HG03175 (cell line): ENCODE measurements around the gene SLC12A8.

Experiments
- ATAC-seq: cut with Tn5 transposase; IDR thresholded peaks from one replicate; pipeline ENCODE4 v1.9.1; 2021; ENCODE audit warnings: mild to moderate bottlenecking, moderate library complexity; ENCODE audit not compliant: unreplicated experiment

SLC12A8 gene

DNA sequence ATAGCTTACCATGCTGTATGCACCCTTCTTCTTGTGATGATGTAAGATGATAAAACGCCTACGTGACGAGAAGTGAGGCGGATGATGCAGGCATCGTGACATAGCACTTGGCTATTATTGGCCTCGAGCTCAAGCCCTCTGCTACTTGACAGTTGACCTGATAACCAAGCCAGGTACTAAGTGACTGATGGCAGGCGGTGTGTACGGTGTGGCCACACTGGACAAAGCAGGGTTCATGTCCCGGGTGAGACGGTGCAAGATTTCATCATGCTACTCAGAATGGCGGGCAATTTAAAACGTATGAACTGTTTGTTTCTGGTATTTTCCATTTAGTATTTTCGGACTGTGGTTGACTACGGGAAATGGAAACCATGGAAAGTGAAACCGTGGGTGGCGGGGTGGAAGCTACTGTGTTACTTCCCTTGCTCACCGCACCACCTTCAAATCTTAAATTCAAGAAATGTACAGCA is 57.7 kb downstream of the SLC12A8 start:
- ATAC-seq: peak; percentile 65

DNA sequence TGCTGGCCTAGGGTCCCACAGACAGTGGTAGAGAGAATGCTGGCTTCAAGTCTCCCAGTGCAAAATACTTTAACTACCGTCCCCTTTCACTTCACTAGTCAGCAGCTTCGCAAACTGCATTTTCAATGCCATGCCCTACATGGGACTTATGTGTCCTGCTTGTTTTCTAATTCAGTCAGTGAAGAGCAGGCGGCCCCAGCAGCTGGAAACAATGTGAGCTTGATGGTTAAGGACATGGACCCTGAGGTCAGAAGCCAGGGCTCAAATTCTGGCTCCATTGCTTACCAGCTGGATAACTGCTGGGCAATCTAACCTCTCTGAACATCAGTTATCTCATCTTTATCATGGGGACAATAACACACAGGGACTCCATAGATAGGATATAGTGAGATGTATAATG is 58.4 kb downstream of the SLC12A8 start:
- ATAC-seq: no peak

DNA sequence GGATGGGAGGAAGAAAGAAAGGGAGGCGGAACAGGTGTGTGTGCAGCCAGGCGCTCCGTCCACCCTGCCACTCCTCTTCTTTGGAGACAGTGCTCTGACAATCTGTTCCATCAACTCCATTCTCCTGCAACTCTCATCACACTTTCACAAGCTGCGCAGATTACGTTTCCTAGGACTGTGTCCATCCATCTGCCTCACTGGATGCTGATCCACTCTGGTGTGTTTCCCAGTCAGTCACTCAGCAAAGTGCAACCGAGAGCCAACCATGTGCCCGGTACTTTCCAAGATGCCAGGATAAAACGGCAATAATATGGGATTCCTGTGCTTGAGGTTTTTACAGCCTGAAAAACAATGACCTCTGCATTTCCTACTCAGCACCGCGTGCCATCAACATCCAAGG is 59.6 kb downstream of the SLC12A8 start:
- ATAC-seq: no peak

DNA sequence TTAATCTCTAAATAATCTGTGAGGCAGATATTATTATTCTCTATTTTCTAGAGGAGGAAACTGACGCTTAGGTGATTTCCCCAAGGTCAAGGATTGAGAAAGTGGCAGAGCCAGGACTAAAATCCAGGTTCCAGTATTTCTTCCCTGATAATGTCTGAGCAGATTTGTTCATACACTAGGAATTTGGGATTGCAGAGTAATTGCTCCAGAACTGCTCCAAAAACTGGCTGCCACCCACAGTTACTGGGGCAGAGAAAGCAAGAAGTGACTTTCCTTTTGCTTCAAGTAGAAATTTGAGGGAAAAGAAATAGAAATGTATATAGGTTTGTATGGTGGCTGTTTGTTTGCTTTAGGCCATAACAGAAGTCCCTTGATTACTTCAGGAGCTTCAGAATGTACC is 60.6 kb downstream of the SLC12A8 start:
- no peak for ATAC-seq

DNA sequence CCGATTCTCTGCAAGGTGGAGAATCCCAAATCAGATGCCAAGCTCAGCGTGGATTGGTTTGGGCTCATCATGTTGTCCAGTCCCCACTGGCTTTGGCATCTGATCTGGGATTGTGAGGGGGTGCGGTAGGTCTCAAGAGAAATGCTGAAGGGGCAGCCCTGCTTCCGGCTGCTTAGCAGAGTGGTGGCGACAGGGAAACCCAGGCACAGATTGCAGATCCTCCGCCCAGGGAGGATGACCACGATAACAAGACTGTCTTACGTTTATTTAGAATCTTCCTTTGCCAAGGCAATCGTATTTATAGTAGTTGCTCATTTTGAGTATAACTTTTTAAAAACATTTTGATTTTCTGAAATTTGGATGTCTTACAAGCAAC is 61.1 kb downstream of the SLC12A8 start:
- ATAC-seq: no peak

DNA sequence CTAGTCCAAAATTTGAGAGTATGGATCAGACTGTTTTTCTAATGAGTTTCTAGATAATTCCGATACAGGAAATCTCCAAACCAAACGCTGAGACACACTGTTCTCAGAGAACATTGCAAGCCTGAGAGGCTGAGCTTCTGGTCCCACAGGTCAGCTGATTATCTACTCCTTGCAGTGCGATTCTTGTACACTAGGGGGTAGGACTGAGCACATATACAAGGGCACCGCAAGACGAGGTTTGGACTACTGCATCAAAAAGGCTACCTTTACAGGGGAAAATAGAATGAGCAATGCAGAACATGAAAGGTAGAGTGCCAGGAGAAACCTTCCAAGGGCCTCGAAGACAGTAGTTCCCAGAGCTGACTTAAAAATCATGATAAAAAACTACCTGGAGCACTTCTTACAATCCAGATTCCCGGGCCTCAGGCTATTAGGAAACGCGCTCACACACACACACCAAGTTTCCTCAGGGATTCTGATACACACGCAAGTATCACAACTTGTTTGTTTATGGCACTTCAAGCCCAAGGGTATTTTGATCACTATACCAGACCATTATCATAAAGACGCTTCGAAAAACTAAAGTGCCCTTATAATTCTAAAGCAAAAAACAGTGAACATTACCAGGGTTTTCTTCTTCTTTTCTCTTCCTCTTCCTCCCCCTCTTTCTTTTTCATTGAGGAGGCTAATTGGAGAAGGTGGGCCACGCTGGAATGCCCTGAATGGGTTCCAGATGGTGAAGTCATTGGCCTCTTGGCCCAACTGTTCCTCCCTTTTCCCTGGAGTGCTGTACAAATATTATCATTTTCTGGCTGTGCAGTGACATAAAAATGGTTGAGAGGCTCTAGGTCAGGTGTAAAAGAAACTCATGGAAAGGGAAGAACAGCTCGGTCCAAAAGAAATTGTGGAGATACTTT is 61.8 kb downstream of the SLC12A8 start:
- ATAC-seq: peak; percentile 29

DNA sequence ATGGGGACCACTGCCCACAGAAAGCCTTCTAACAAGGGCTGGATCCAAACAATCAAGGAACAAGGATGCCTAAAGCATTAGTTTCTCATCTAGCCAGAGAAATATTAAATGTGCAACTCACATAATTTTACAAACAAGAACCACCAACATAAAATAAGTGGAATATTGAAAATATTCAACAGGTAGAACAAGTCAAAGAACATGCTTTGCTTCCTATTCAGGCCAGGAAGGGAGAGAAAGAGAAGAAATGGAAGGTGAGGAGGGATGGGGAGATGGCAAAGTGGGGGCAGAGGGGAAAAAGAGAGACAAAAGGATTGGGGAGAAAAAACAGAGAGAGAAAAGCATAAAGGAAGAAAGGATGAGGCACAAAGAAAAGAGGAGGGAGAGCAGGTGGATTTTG is 63.1 kb downstream of the SLC12A8 start:
- no peak for ATAC-seq

DNA sequence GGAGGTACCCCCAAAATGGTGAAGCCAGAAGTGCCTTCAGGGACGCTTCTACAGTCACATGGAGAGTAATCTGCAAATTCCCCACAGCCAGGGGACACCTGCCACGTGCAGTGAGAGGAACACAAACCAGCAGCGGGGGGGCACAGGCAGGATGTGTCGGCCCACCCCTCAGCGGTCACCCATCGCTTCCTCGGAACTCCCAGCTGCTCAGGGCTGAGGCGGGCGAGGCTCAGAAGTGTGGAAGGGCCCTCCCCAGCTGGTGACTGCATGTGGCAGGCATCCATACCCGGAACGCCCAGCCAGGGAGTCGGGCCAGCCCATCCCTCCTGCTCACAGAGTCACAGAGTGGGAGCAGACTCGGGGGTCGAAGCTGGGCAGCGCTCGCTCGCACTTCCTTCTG is 63.7 kb downstream of the SLC12A8 start:
- ATAC-seq: no peak

DNA sequence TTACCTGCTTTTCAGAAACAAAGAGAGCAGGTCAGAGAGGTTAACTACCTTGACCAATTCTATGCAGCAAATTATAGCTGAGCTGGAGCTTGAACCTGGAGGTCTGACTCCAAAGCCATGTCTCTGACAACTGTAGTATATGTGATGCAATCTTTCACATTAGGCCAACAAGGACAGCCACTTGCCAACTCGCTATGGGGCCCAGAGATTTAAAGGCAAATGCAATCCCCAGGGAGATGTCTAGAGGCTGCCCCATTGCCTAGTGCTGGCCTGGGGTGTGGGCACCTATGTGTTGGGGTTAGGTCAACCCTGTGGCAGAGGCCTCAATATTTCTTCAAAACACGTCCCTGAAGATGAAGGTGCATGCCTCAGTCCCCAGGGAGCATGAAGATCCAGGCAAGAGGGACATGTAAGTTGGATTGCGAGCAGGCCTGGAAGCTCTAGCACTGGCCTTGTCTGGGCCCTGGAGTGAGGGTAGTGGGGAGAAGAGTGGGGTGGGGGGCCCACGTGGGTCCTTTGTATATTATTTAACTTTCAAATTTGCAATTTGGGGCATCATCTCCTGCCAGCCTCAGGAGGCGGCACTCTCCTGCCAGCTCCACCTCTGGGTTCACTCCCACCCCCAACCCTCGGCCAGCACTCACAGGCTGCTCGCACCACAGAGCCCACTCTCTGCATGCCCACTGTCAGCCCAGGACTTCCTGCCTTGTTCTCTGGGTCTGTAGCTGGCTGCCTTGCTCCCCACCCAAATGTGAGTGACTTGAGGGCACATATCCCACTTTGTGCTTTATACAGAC is 64.3 kb downstream of the SLC12A8 start:
- ATAC-seq: no peak

DNA sequence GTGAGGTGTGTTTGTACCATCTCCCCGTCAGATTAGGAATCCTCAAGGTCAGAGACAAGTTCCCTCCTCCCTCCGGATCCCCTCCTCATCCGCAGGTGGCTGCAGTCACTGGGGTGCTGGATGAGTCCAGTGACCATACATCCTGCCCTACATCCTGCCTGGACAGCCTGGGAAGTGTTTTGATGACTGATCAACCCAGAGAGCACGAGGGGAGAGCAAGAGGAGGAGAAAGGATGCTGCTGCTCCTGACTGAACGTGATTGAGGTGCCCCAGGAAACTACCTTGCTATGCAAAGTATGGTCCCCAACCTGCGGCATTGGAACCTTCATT is 65.1 kb downstream of the SLC12A8 start:
- ATAC-seq: no peak

DNA sequence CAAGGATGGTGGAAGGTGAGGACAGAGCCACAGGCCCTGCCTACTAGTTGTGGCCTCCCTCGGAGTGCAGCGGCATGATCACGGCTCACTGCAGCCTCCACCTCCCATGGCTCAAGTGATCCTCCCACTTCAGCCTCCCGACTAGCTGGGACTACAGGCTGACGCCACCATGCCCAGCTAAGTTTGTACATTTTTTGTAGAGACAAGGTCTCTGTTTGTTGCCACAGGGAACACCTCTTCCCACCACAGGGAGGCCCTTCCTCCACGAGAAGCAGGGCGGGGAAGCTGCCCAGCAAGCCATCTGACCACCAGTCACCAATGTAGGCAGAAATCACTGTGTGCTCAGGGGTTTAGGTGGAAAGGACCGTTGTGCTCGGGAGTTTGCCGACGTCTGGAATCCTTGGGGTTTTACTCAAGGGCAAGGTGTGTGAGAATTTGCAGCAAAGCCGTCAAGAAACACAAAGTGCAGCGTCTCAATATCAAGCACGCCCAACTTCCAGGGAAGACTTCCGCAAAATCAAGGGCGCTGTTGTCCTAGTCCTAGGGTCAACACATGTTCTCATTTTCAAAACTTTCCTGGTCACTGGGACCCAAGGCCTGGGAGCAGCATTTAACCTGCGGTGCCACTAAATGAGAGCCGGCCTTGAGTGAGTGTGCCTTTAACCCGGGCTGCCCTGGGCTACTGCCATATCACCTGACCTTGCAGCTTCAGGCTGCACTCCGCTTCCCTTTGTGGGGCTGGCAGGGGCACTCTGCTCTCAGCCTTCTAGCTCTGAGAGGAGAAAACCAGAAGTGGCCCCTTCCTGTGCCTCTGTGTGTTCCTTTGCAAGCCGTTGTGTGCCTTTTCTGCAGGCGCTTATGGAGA is 65.7 kb downstream of the SLC12A8 start:
- peak; percentile 62 for ATAC-seq

DNA sequence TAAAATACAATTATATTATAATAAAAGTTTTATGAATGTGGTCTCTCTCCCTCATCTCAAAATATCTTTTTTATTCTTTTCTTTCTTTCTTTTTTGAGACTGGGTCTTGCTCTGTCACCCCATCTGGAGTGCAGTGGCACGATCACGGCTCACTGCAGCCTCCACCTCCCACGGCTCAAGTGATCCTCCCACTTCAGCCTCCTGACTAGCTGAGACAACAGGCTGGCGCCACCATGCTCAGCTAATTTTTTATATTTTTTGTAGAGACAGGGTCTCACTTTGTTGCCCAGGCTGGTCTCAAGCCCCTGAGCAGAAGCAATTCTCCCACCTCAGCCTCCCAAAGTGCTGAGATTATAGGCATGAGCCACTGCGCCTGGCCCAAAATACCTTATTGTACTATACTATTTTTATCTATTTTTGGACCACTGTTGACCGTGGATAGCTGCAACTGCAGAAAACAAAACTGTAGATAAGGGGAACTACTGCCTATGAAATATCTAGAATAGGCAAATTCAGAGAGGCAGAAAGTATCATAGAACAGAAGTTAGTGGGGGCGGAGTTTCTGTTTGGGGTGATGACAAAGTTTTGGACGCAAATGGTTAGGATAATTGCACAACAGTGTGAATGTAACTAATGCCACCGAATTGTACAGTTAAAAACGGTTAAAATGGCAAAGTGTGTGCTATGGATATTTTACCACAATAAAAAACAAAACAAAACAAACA is 66.6 kb downstream of the SLC12A8 start:
- ATAC-seq: no peak

DNA sequence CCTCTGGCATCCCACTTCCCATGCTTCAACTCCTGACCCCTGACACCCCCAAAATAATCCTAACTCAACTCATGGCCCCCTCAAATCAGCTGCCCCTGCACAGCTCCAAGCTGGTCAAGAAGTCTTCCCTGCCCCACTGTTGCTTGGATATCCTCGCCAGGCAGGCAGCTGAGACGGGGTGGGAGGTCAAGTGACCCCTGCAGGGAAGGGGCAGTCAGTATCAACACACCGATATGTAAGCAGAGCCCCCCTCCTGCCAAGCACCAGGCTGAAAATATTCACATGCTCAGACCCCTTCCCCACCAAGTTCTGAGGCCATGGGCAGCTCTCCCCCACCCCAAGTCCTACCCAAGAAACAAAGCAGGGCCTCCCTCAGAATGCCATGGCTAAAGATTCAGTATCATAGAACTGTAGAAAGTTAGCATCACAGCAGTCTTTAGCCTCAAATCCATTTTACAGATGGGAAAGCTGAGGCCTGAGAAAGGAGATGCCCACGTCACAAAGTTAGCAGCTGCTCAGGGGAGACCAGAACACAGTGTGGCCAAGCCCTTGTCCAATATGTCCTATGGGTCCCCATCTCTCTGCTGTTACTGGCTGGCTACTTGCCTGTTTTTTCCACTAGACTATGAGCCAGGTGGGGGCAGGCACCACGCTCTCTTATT is 67.8 kb downstream of the SLC12A8 start:
- no peak for ATAC-seq

DNA sequence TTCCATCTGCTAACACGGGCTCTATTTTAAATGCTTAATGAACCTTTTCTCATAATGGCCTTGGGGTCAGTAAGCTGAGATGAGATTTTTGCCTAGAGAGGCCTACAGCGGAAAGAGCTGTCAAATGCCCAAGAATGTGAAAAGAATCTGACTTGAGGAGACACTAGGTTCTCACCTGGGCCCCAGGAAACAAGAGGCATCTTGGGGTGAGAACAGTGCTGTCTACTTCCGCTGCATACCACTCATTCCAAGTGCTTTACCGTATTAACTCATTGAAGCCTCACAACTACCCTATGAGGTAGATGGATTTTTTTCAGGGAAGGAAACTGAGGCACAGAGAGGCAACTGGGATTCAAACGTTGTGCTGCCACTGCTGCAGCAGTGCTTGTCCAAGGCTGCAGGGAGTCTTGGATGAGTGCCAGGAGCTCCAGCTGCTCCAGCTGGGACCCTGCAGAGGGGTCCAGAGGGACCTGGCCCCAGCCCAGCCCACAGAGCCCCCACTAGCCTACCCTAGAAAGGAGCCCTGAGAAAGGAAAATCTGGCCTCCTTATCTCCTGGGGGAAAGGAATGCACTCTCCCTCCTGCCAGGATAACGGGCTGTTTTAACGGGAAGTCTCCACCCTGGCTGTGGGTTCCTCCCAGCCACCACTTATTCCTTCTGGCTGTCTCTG is 68.4 kb downstream of the SLC12A8 start:
- no peak for ATAC-seq

DNA sequence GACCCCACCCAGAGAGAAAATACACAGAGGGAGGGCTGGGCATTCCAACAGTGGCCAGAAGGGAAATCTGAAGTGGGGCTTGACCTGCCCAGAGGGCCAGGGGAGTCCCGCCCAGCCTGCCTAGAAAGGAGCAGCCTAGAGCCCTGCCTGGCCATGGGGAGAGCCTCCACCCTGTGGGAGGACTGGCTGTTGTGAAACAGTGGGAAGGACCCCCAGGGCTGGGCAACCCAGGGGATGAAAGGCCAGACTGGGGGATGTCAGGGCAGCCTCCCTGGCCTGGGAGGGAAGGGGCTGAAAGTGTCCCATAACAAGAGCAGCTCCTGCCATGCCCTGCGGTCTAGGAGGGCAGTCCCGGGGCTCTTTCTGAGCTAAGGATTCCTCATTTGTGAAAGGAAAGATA is 69.0 kb downstream of the SLC12A8 start:
- no peak for ATAC-seq

DNA sequence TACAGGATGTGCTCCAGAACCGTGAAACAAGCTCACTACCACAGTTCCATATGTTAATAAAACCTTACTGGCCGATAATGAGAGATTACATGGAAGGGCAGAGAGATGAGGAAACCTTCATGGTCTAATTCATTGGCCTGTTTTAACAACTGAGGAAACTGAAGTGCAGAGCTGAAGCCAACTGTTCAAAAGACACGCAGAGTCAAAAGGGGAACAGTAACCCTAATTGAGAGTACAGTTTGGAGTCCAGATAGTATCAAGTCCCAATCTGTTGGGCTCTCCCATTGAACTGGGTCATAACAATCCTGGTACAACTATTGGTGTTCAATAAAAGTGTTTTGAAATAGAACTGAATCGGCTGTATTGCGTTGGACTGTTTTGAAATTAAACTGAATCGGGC is 69.6 kb downstream of the SLC12A8 start:
- no peak for ATAC-seq

DNA sequence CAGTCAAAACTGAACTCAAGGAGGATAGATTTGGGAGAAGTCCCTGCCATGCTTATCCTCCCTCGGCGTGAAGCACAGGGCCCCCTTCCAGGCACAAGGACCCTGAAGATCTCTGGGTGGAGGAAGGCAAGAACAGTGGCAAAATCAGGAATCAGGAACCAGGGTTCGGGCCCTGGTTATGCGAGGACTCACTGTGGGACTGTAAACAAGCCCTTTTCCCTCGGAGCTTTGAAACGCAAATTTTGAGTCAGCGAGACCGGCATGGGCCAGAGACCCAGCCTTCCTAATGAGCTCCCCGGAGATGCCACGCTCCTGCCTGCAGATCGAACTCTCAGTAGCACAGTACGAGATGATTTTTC is 70.1 kb downstream of the SLC12A8 start:
- peak; percentile 0 for ATAC-seq

DNA sequence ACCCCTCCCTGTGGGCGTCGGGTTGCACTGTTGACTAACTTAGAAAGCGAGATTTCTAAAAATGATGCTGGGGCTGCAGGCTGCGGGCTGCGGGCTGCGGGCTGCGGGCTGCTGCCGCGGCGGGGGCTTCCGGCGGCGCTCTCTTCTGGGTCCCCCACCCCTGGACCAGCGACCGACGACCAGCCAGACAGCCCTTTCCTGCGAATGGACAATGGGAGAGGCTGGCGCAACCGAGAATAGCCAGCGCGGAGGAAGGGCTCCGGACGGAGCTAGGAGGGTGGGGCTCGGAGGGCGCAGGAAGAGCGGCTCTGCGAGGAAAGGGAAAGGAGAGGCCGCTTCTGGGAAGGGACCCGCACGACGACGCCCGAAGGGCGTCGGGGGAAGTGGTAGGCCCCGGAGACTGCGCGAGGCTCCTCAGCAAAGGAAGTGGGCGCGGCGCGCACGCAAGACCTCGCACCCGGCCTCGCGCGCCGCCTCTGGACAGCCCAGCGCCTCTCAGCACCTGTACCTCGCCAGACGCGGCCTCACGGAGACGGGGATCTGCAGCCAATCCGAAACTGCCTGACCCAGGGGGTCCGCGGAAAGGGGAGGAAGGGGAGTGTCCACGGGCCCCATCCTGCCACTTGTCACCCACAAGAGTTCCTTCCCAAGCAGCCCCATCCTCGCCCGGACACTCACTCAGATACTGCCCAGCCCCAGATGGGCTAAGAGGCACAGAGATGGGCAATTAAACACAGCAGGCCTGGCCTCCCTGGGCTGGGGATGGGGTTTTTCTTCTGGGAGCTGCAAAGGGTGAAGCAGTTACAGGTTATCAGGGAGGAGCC is 70.7 kb downstream of the SLC12A8 start:
- peak; percentile 75 for ATAC-seq
